CD4-positive, alpha-beta memory T cell (primary cell): Measurements from ENCODE around the gene FANCE. TPM values are rescaled to one million over a fixed set of nuclear protein-coding genes. Genes with fewer than 3 reads are reported as not detected.

Experiments
- CTCF ChIA-PET: fragments of 350-600 bp; sonication (Branson Sonifier 250); formaldehyde crosslinking; loops from one replicate; lab custom pipeline; 2021; ENCODE audit warnings: inconsistent platforms; ENCODE audit not compliant: partially characterized antibody; lab: Charles Lee
- POLR2A ChIA-PET: fragments of 350-600 bp; sonication (Branson Sonifier 250); formaldehyde crosslinking; loops from one replicate; lab custom pipeline; 2021; ENCODE audit not compliant: partially characterized antibody; lab: Charles Lee
- DNase-seq, 5 donors: peaks; one replicate each; pipeline versions ENCODE4 v3.0.0 to v3.0.0-alpha.2; 2020 to 2022; ENCODE audit warnings: mixed read lengths in 1 of 5
- H3K27ac ChIP-seq: one replicate; pipeline ENCODE4 v1.7.0; 2013; ENCODE audit warnings: low read depth, low read length
- H3K27me3 ChIP-seq: 2 replicates; pipeline ENCODE4 v1.7.0; 2013; ENCODE audit warnings: mild to moderate bottlenecking, low read length, moderate library complexity; ENCODE audit not compliant: insufficient read depth
- H3K36me3 ChIP-seq: 2 replicates; pipeline ENCODE4 v1.7.0; 2013; ENCODE audit warnings: mild to moderate bottlenecking, low read length, moderate library complexity; ENCODE audit not compliant: insufficient read depth
- H3K4me1 ChIP-seq: 2 replicates; pipeline ENCODE4 v1.7.0; 2013; ENCODE audit warnings: mild to moderate bottlenecking, low read length, moderate library complexity; ENCODE audit not compliant: insufficient read depth
- H3K4me3 ChIP-seq, 2 donors: one replicate each; pipeline ENCODE4 v1.7.0; 2013; ENCODE audit warnings: low read length in 2 of 2, mild to moderate bottlenecking in 1 of 2
- H3K9me3 ChIP-seq, 2 donors: one replicate each; pipeline ENCODE4 v1.7.0; 2013; ENCODE audit warnings: low read length in 2 of 2, control low read depth in 1 of 2; ENCODE audit not compliant: control insufficient read depth in 1 of 2
- H3K27ac Mint-ChIP-seq, 7 donors: one replicate each; pipeline ENCODE4 v1.8.0; 2020 to 2021; ENCODE audit warnings: mixed read lengths in 7 of 7, mild to moderate bottlenecking in 6 of 7, inconsistent platforms in 3 of 7, moderate library complexity in 3 of 7
- H3K27me3 Mint-ChIP-seq, 2 donors: one replicate each; pipeline ENCODE4 v1.8.0; 2020 to 2021; ENCODE audit warnings: mixed read lengths in 2 of 2
- H3K36me3 Mint-ChIP-seq, 2 donors: one replicate each; pipeline ENCODE4 v1.8.0; 2020 to 2021; ENCODE audit warnings: mixed read lengths in 2 of 2, inconsistent platforms in 1 of 2, mild to moderate bottlenecking in 1 of 2
- H3K4me1 Mint-ChIP-seq, 4 donors: one replicate each; pipeline ENCODE4 v1.8.0; 2020 to 2021; ENCODE audit warnings: mixed read lengths in 4 of 4, mild to moderate bottlenecking in 1 of 4
- H3K4me3 Mint-ChIP-seq, 8 donors: one replicate each; pipeline ENCODE4 v1.8.0; 2020 to 2021; ENCODE audit warnings: mixed read lengths in 8 of 8, mild to moderate bottlenecking in 7 of 8, moderate library complexity in 6 of 8, inconsistent platforms in 3 of 8
- H3K9me3 Mint-ChIP-seq, 8 donors: one replicate each; pipeline ENCODE4 v1.8.0; 2020 to 2021; ENCODE audit warnings: mixed read lengths in 8 of 8, mild to moderate bottlenecking in 5 of 8, inconsistent platforms in 3 of 8, moderate library complexity in 1 of 8
- intact Hi-C: fragments of 100-400 bp; cut with micrococcal nuclease; formaldehyde crosslinking; loops from one replicate; pipeline ENCODE4 v1.15.1; 2023
- polyA plus RNA-seq, 2 donors: library from polyadenylated mRNA; unstranded; fragments of 300-500 nt; fragmentation: Illumina TruSeq; gene quantifications; one replicate each; pipeline ENCODE4 v1.2.3, GENCODE V29; 2021
- total RNA-seq, 2 experiments: library from RNA; stranded (reverse); gene quantifications; one replicate each; pipeline ENCODE4 v1.2.3, GENCODE V29; 2021

Gene FANCE
- total and polyA plus RNA-seq, 4 experiments from 2014 or later, result 5.4 to 9.0 (median 7.9) TPM

DNA sequence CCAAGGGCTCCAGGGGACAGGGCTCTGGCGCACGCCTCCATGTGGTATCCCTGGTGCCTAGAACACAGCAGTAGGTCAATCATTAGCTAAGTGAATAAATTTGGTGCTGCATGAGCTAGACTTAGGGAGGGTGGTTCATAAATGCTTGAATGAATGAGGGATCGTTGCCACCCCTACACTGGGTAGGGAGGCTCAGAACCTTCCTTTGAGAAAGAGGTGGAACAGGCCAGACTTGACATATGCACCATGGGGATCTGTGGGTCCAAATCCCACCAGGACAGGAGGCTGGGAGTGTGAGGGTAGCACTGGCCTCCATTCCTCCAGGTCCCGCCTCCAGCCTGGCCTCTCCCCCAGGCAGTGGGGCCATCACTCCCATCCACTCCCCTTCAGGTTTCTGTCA is 30.9 kb downstream of the FANCE start:
- H3K27ac Mint-ChIP-seq, result peak overlapping the region in 1 of 7 donors; percentile 43
- DNase-seq, result peak in 1 of 5 donors; percentile 20
- no peaks in the 10 kb centered on the region for H3K9me3 Mint-ChIP-seq
- CTCF ChIA-PET, result interaction anchor here (0.5 kb wide), 1 partner anchor 142 kb away, joined by 4 read pairs; no protein-coding TSS in a partner anchor
- Histone ChIP-seq H3K9me3 (no peaks in the 10 kb centered on the region), H3K36me3 (no peaks in the 10 kb centered on the region), H3K4me1 (no peaks in the 10 kb centered on the region), H3K27me3 (no peaks in the 10 kb centered on the region), H3K27ac (no peak overlapping the region), H3K4me3 (no peak overlapping the region)
- no peak overlapping the region for H3K4me3 Mint-ChIP-seq
- POLR2A ChIA-PET, result no interaction called here
- H3K27me3 Mint-ChIP-seq, result peaks cover 0 to 1% of the 10 kb centered on the region in 2 donors
- H3K4me1 Mint-ChIP-seq, result peaks cover 0 to 6% (median under 1%) of the 10 kb centered on the region in 4 donors
- no peaks in the 10 kb centered on the region for H3K36me3 Mint-ChIP-seq
- intact Hi-C loops, result no loop called here

GRCh38 chr6:35483490-35483889 is 31.4 kb downstream of the FANCE start:
- H3K9me3 ChIP-seq, result no peaks in the 10 kb centered on the region
- no peak overlapping the region for H3K27ac ChIP-seq
- peak in 1 of 5 donors; percentile 5 for DNase-seq
- no peaks in the 10 kb centered on the region for H3K36me3 Mint-ChIP-seq
- no peak overlapping the region for H3K27ac Mint-ChIP-seq
- H3K4me3 ChIP-seq, result no peak overlapping the region
- peaks cover 0 to 1% of the 10 kb centered on the region in 2 donors for H3K27me3 Mint-ChIP-seq
- intact Hi-C loops, result no loop called here
- H3K27me3 ChIP-seq, result no peaks in the 10 kb centered on the region
- POLR2A ChIA-PET, result no interaction called here
- no peak overlapping the region for H3K4me3 Mint-ChIP-seq
- CTCF ChIA-PET, result no interaction called here
- H3K4me1 Mint-ChIP-seq, result peaks cover 0 to 7% (median under 1%) of the 10 kb centered on the region in 4 donors
- H3K4me1 ChIP-seq, result no peaks in the 10 kb centered on the region
- no peaks in the 10 kb centered on the region for H3K9me3 Mint-ChIP-seq
- H3K36me3 ChIP-seq, result no peaks in the 10 kb centered on the region

DNA sequence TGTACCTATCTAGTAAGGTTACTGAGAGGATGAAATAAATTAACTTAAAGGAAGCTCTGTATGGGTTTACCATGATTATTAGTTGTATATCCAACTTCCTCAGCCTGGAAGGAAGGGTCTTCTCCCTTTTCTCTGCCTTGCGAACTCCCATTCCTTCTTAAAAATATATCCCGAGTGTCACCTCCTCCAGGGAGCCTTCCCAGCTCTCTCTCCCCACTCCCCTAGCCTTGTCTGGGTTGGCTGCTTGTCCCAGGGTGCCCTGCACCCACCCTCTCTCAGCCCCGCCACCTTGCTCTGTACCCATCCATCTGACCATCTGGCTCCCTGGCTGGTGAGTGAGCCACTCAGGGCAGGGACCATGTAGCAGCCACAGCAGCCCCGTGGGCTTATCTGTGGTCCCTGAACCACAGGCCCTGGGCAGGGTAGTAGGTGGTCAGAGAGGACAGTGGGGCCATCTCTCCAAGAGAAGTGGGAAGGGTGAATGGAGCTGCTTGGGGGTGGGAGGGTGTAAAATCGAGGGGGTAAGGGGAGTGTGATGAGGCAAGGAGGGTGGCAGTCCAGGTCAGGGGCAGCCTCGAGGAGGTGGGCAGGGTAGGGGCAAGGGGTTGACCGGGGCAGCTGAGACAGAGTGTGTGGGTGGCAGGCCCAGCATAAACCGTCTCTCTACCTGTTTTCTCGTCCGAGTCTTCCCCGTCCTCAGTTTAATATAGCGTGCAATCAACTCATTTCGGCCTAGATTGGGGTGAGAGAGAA is 31.9 kb downstream of the FANCE start:
- H3K4me3 Mint-ChIP-seq, result no peak overlapping the region

GRCh38 chr6:35484921-35485392 is 32.8 kb downstream of the FANCE start:
- Histone ChIP-seq H3K4me1 (no peaks in the 10 kb centered on the region), H3K36me3 (no peaks in the 10 kb centered on the region), H3K9me3 (no peaks in the 10 kb centered on the region), H3K27me3 (no peaks in the 10 kb centered on the region), H3K4me3 (no peak overlapping the region), H3K27ac (no peak overlapping the region)
- POLR2A ChIA-PET, result interaction anchor here (1.1 kb wide), 1 partner anchor 21 kb away, joined by 3 read pairs; no protein-coding TSS in a partner anchor
- peaks cover 0 to 7% (median under 1%) of the 10 kb centered on the region in 4 donors for H3K4me1 Mint-ChIP-seq
- CTCF ChIA-PET, result no interaction called here
- H3K27me3 Mint-ChIP-seq, result peaks cover 0 to under 1% of the 10 kb centered on the region in 2 donors
- peak in 1 of 5 donors; percentile 25 for DNase-seq
- intact Hi-C loops, result no loop called here
- H3K4me3 Mint-ChIP-seq, result no peak overlapping the region
- H3K27ac Mint-ChIP-seq, result no peak overlapping the region
- H3K9me3 Mint-ChIP-seq, result no peaks in the 10 kb centered on the region
- H3K36me3 Mint-ChIP-seq, result no peaks in the 10 kb centered on the region

More for the DNA sequence above, 31.9 kb downstream of the FANCE start:
- Mint-ChIP-seq H3K9me3 (no peaks in the 10 kb centered on the region), H3K27ac (peak overlapping the region in 2 of 7 donors; percentile 35 to 68), H3K36me3 (no peaks in the 10 kb centered on the region), H3K27me3 (peaks cover 0 to 1% of the 10 kb centered on the region in 2 donors), H3K4me1 (peaks cover 0 to 7% (median under 1%) of the 10 kb centered on the region in 4 donors)
- no peaks in the 10 kb centered on the region for H3K4me1 ChIP-seq
- no peaks in the 10 kb centered on the region for H3K27me3 ChIP-seq
- H3K27ac ChIP-seq, result no peak overlapping the region
- ChIA-PET POLR2A (interaction anchor here (1.1 kb wide), 1 partner anchor 22 kb away, joined by 3 read pairs; no protein-coding TSS in a partner anchor), CTCF (no interaction called here)
- H3K4me3 ChIP-seq, result no peak overlapping the region
- no peaks in the 10 kb centered on the region for H3K36me3 ChIP-seq
- intact Hi-C loops, result no loop called here
- peak in 1 of 5 donors; percentile 8 for DNase-seq
- H3K9me3 ChIP-seq, result no peaks in the 10 kb centered on the region

- Histone ChIP-seq H3K4me3 (no peak overlapping the region), H3K27me3 (no peaks in the 10 kb centered on the region), H3K36me3 (no peaks in the 10 kb centered on the region), H3K4me1 (no peaks in the 10 kb centered on the region), H3K27ac (no peak overlapping the region), H3K9me3 (no peaks in the 10 kb centered on the region)
- CTCF ChIA-PET, result no interaction called here
- Mint-ChIP-seq H3K36me3 (no peaks in the 10 kb centered on the region), H3K27ac (no peak overlapping the region), H3K9me3 (no peaks in the 10 kb centered on the region), H3K27me3 (no peaks in the 10 kb centered on the region), H3K4me3 (no peak overlapping the region), H3K4me1 (peaks cover 0 to 7% (median under 1%) of the 10 kb centered on the region in 4 donors)
- intact Hi-C loops, result no loop called here
- POLR2A ChIA-PET, result interaction anchor here (1.1 kb wide), 1 partner anchor 20 kb away, joined by 3 read pairs; no protein-coding TSS in a partner anchor
- DNase-seq, result no peak
Measured at GRCh38 chr6:35485402-35485877, 33.3 kb downstream of the FANCE start.

GRCh38 chr6:35486005-35486925 is 34.1 kb downstream of the FANCE start:
- Histone ChIP-seq H3K4me3 (no peak overlapping the region), H3K36me3 (no peaks in the 10 kb centered on the region), H3K4me1 (no peaks in the 10 kb centered on the region), H3K27me3 (no peaks in the 10 kb centered on the region), H3K9me3 (no peaks in the 10 kb centered on the region), H3K27ac (no peak overlapping the region)
- ChIA-PET POLR2A (no interaction called here), CTCF (interaction anchor here (0.6 kb wide), 1 partner anchor 14 kb away, joined by 3 read pairs; no protein-coding TSS in a partner anchor)
- no peak overlapping the region for H3K4me3 Mint-ChIP-seq
- peak overlapping the region in 1 of 7 donors; percentile 61 for H3K27ac Mint-ChIP-seq
- no peaks in the 10 kb centered on the region for H3K36me3 Mint-ChIP-seq
- H3K27me3 Mint-ChIP-seq, result no peaks in the 10 kb centered on the region
- intact Hi-C loops, result no loop called here
- H3K4me1 Mint-ChIP-seq, result peaks cover 0 to 8% (median 2%) of the 10 kb centered on the region in 4 donors
- no peaks in the 10 kb centered on the region for H3K9me3 Mint-ChIP-seq
- DNase-seq, result peak in 1 of 5 donors; percentile 27
